Measurements from ENCODE around the gene IHH.

- TF ChIP-seq CTCF (IDR thresholded peaks at IDR 0.05) (no peak), POLR2A (IDR thresholded peaks at IDR 0.05) (no peak)
Observed at GRCh38 chr2:219072741-219073250, 12.1 kb upstream of the IHH start.
